Large intestine (tissue), 3 donors: ENCODE data around the gene NRXN2. TPM values are rescaled to one million over a fixed set of nuclear protein-coding genes. Genes with fewer than 3 reads are reported as not detected.

ENCODE experiments used
- DNase-seq, 2 donors: peaks; one replicate each; pipeline versions ENCODE4 v3.0.0 to v3.0.0-alpha.2; 2013
- H3K27ac ChIP-seq: one replicate; pipeline ENCODE4 v1.5.1; 2013; ENCODE audit warnings: low read length
- H3K27me3 ChIP-seq: 2 replicates; pipeline ENCODE4 v1.6.1; 2013; ENCODE audit warnings: low read length; ENCODE audit not compliant: control insufficient read depth, insufficient read depth
- H3K36me3 ChIP-seq: 2 replicates; pipeline ENCODE4 v1.6.1; 2013; ENCODE audit warnings: low read length; ENCODE audit not compliant: control insufficient read depth, insufficient read depth
- H3K4me1 ChIP-seq: one replicate; pipeline ENCODE4 v1.6.1; 2013; ENCODE audit warnings: low read length; ENCODE audit not compliant: control insufficient read depth, insufficient read depth
- H3K4me3 ChIP-seq: one replicate; pipeline ENCODE4 v1.5.1; 2013; ENCODE audit warnings: low read length
- H3K9me3 ChIP-seq: one replicate; pipeline ENCODE4 v1.6.1; 2013; ENCODE audit warnings: mild to moderate bottlenecking, low read depth, low read length, moderate library complexity; ENCODE audit not compliant: control insufficient read depth
- WGBS: methylation state at CpG from one replicate; pipeline ENCODE4 v1.1.5; 2013; ENCODE audit warnings: low lambda C conversion rate; ENCODE audit not compliant: insufficient coverage; 5-methylcytosine and 5-hydroxymethylcytosine counted together
- polyA plus RNA-seq: library from polyadenylated mRNA; unstranded; fragments of 120-200 nt; gene quantifications from one replicate; pipeline ENCODE4 v1.2.1, GENCODE V29; 2013

NRXN2 gene
- polyA plus RNA-seq, 1 donor: 13.8 TPM

DNA sequence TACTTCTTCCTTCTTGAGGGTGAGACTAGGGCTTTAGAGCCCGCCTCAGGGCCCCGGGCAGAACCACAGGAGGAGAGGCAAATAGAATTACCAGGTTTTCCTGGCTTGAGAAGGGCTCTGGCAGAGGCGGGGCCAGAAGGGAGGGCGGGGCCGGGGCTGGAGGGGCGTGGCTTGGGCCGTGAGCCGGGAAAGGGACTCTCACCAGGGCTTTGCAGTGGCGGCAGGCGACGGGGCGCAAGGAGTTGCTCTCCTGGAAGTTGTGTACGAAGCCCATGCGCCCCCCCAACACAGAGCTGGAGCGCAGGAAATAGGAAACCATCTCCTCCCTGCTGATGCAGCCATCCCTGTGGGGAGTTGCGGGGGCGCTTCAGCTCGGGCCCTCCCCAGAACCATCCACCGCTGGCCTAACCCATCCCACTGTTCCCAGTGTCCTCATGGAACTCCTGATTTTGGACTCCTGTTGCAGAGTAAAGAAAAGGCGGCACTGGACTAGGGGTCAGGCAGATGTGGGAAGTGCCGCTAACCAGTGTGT lies 6.9 kb upstream of the NRXN2 start:
- peaks cover 7% of the 10 kb centered on the region for H3K27me3 ChIP-seq
- peaks cover 9% of the 10 kb centered on the region for H3K4me1 ChIP-seq
- DNase-seq: peak in 1 of 2 donors; percentile 41
- H3K9me3 ChIP-seq: no peaks in the 10 kb centered on the region
- WGBS: no CpG with 5 or more reads among the region's 21 CpGs
- no peak overlapping the region for H3K27ac ChIP-seq
- no peak overlapping the region for H3K4me3 ChIP-seq
- H3K36me3 ChIP-seq: no peaks in the 10 kb centered on the region

GRCh38 chr11:64728757-64729365 lies 5.9 kb upstream of the NRXN2 start:
- no CpG with 5 or more reads among the region's 11 CpGs for WGBS
- peaks cover 7% of the 10 kb centered on the region for H3K27me3 ChIP-seq
- H3K9me3 ChIP-seq: no peaks in the 10 kb centered on the region
- no peak overlapping the region for H3K27ac ChIP-seq
- no peaks in the 10 kb centered on the region for H3K36me3 ChIP-seq
- no peak for DNase-seq
- no peak overlapping the region for H3K4me3 ChIP-seq
- H3K4me1 ChIP-seq: peaks cover 19% of the 10 kb centered on the region

DNA sequence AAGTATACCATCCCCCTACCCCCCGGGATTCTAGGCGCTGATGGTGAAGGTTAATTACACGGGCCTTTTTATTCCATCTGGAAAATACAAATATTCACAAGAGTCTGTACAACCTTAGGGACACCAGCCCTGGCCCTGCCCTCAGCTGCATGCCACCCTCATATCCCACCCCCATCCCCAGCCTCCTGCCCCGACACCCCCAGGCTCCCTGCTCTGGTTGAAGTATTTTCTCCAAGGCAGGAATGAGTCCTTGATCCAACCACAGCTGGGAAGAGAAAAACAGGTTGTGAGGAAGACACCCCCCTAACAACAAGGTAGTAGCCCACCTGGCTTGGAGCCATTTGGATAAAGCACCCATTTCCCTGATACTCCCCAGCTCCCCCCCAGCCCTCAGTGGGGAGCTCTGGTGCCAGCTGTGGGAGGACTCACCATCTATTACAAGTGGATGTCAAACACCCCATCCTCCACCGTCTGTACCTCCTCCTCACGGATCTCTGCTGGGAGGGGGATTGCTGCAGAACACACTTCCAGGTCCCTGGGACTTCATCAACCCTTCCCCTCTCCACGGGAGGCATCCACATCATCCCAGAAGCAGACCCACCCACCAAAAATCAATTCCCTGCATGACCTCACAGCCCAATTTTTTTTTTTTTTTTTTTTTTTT lies 4.0 kb upstream of the NRXN2 start:
- Histone ChIP-seq H3K27me3 (peaks cover 16% of the 10 kb centered on the region), H3K9me3 (peaks cover 5% of the 10 kb centered on the region), H3K36me3 (no peaks in the 10 kb centered on the region), H3K27ac (no peak overlapping the region), H3K4me1 (peaks cover 25% of the 10 kb centered on the region), H3K4me3 (no peak overlapping the region)
- DNase-seq: no peak
- WGBS: no CpG with 5 or more reads among the region's 7 CpGs

DNA sequence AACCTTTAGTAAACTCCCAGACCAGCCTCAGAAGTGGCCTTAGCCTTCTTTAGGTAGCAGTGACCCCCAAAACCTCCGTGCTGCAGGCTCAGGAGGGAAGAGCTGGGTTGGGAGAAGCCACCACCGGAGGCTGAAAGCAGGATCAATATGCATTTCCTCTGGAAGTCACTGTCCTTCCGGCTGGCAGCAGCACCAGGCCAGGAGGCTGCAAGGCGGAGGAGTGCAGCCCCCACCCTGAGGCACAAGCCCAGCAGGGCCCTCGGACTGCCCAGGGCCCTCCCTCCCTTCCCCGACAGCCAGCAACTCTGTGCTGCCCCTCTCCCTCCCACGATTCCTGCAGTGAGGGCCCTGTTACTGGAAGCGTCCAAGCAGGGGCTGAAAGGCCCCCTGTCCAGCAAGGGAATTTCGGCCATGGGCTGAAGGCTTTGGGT lies 3.2 kb upstream of the NRXN2 start:
- H3K9me3 ChIP-seq: peaks cover 5% of the 10 kb centered on the region
- H3K4me1 ChIP-seq: peaks cover 25% of the 10 kb centered on the region
- no CpG with 5 or more reads among the region's 9 CpGs for WGBS
- peaks cover 24% of the 10 kb centered on the region for H3K27me3 ChIP-seq
- H3K36me3 ChIP-seq: no peaks in the 10 kb centered on the region
- no peak for DNase-seq
- no peak overlapping the region for H3K27ac ChIP-seq
- no peak overlapping the region for H3K4me3 ChIP-seq

DNA sequence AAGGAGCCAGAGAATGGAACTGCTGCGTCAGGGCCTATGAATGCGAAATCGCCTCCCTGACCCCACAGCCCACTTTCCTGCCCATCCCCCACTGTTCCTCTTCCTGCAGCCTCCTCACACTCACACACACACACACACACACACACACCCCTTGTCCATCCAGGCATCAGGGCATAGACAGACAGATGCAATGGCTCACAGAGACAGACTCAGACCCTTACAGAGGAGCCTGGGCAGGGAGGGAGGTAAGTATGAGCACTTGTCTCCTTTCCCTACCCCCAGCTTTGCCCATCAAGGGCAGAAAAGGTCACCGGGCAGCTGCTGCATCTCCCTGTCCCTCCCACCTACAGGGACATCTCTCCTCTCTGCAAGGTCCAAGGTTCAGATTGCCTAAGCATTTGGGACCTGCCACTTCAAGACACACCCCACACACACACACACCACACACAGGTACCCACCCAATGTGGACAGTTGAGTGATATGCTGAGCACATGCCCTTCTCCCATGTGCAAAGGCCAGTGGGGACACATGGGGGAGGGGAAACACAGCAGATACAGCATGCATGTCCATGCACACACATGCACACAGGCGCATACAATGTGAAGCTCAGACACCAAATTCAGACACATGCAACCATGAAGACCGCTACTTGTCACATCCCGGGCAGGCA lies 2.0 kb upstream of the NRXN2 start:
- no peaks in the 10 kb centered on the region for H3K36me3 ChIP-seq
- peaks cover 30% of the 10 kb centered on the region for H3K27me3 ChIP-seq
- no peak overlapping the region for H3K27ac ChIP-seq
- no peak overlapping the region for H3K4me3 ChIP-seq
- peaks cover 25% of the 10 kb centered on the region for H3K4me1 ChIP-seq
- peaks cover 5% of the 10 kb centered on the region for H3K9me3 ChIP-seq
- peak; percentile 76 to 89 for DNase-seq
- no CpG with 5 or more reads among the region's 7 CpGs for WGBS

DNA sequence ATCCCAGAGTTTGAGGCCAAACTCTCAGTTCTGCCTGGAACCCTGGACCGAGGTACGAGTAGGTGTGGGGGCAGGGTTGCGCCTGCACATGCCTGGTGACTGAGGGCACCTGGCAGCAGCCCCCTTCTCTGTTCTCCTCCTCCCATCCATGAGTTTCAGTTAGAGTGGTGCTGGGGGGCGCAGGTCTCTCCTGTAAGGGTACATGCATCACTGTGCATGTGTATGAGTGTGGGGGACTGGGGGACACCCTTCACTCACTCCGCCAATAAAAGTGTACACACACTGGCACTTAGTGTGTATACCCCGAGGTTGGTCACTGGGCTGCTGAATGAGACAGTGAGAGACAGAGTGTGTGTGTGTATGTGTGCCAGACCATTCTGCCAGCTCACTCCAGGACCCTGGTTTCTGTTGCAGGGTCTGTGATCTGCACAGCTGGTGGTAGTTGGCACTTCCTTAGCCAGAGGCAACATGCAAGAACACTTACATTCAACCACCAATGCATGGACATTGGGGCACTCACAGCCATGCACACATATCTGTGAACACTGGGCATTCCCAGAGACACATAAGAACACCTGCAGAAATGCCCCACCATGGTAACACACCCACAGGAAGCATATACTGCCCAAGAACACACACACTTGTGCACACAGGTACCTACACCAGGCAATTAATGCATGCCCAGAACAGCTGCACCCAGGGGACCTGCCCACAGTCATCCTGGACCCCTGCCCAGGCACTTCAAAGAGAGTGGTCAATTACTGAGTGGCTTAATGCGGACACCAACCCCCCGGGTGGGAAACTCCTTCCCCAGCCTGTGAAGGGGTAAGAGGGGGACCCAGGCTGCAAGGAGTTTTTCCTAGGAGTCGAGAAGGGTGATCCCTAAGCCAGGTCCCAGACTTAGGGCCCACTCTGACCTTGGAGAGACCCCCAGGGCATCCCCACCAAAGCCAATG lies 1.2 kb upstream of the NRXN2 start:
- Histone ChIP-seq H3K4me1 (peaks cover 25% of the 10 kb centered on the region), H3K27me3 (peaks cover 34% of the 10 kb centered on the region), H3K27ac (no peak overlapping the region), H3K9me3 (peaks cover 5% of the 10 kb centered on the region), H3K36me3 (no peaks in the 10 kb centered on the region), H3K4me3 (no peak overlapping the region)
- no peak for DNase-seq
- no CpG with 5 or more reads among the region's 9 CpGs for WGBS

DNA sequence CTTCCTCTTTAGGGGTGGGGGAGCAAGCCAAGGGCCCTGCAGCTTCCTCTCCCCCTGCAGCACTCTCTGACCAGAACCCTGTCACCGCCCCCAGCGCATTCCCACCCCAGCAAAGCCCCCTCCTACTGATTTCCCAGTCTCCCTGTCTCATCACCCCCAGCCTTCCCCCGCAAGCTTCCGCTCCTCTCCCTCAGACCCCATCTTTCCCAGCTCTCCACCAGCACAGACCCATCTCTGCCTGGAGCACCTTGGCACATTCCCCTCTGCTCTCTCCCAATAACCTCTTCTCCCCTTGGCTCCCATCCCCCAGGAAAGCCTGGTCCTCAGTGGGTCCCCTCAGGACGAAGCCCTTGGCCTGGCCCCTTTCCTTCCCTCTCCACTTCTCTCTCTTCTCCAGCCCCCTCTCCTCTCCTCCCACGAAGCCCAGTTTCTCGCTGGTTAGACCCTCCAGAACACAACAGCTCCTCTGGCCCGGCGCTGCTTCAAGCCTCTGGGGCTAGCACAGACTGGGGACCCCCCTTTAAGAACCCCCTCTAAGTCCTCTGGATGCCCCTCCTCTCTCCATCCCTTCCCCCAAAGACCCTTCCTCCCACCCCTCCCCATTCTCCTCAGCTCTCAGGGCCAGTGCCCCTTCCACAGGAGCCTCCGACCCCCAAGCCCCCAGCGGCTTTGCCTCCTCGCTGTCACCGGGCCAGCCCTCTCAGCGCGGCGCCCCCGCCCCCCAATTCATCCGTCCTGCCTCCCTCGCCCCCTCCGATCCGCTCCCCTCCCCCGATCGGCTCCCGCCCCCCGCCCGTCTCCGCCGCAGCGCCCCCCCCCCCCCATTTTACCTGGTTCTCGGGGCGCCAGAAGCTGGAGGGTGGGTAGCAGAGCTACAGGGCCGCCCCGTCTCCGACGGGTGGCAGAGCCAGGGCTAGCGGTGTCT lies 594 bp downstream of the NRXN2 start:
- Histone ChIP-seq H3K27me3 (peaks cover 50% of the 10 kb centered on the region), H3K27ac (no peak overlapping the region), H3K36me3 (no peaks in the 10 kb centered on the region), H3K9me3 (peaks cover 5% of the 10 kb centered on the region), H3K4me3 (peak overlapping the region; percentile 6), H3K4me1 (peaks cover 25% of the 10 kb centered on the region)
- 40% methylated on average over 1 of the region's 36 CpGs for WGBS
- DNase-seq: no peak

- H3K27me3 ChIP-seq: peaks cover 60% of the 10 kb centered on the region
- WGBS: no CpG with 5 or more reads among the region's 3 CpGs
- no peak overlapping the region for H3K4me3 ChIP-seq
- H3K9me3 ChIP-seq: peaks cover 5% of the 10 kb centered on the region
- H3K36me3 ChIP-seq: no peaks in the 10 kb centered on the region
- H3K4me1 ChIP-seq: peaks cover 25% of the 10 kb centered on the region
- no peak overlapping the region for H3K27ac ChIP-seq
- DNase-seq: no peak
Measured at GRCh38 chr11:64721359-64721699, 1.7 kb downstream of the NRXN2 start.

- Histone ChIP-seq H3K9me3 (peaks cover 5% of the 10 kb centered on the region), H3K27ac (no peak overlapping the region), H3K4me1 (peaks cover 25% of the 10 kb centered on the region), H3K36me3 (no peaks in the 10 kb centered on the region), H3K27me3 (peaks cover 66% of the 10 kb centered on the region), H3K4me3 (no peak overlapping the region)
- WGBS: no CpG with 5 or more reads among the region's 12 CpGs
- no peak for DNase-seq
Measured at GRCh38 chr11:64720640-64721358, 2.2 kb downstream of the NRXN2 start.
